ENCODE measurements around the gene JPH4. TPM values are rescaled to one million over a fixed set of nuclear protein-coding genes. Genes with fewer than 3 reads are reported as not detected.

The JPH4 gene
- total RNA-seq, 4 donors from 2014 or later: 0.27 to 0.48 TPM; not detected in 2

- in situ Hi-C loops (cut with MboI; ENCODE audit: low pct_ligation_motif_present in 1 of 4, low pct_unique_long_range_greater_than_20kb in 1 of 4, low sequenced_read_pairs in 3 of 4): loop anchor here in 2 of 4 donors (25.0 kb wide), 1 partner anchor 236 kb away; no protein-coding TSS in a partner anchor
- WGBS, 2 donors (ENCODE audit: low coverage in 1 of 2): 61 to 66% methylated on average over 2 to 5 of the region's 5 CpGs
- no peaks in the 10 kb centered on the region for H3K9me3 ChIP-seq
- DNase-seq: no peak
- H3K27ac ChIP-seq: no peak overlapping the region
- intact Hi-C loops (cut with DNase I; ENCODE audit: low total_unique reads): no loop called here
- H3K27me3 ChIP-seq: peaks cover 46% of the 10 kb centered on the region
- H3K4me1 ChIP-seq: peaks cover 4 to 19% (median 18%) of the 10 kb centered on the region in 4 donors
- no peak overlapping the region for H3K4me3 ChIP-seq
- TF ChIP-seq EP300 (IDR thresholded peaks at IDR 0.05; ENCODE audit: low read depth): no peak
- TF ChIP-seq POLR2A (IDR thresholded peaks at IDR 0.05): no peak
- TF ChIP-seq POLR2AphosphoS5 (IDR thresholded peaks at IDR 0.05): no peak
- no peak for TF ChIP-seq CTCF (IDR thresholded peaks at IDR 0.05)
- H3K36me3 ChIP-seq: no peaks in the 10 kb centered on the region
Observed at GRCh38 chr14:23573384-23574015, 5.1 kb downstream of the JPH4 start.

GRCh38 chr14:23572836-23573235 lies 5.8 kb downstream of the JPH4 start:
- no peaks in the 10 kb centered on the region for H3K9me3 ChIP-seq
- TF ChIP-seq CTCF (IDR thresholded peaks at IDR 0.05) (no peak), POLR2AphosphoS5 (IDR thresholded peaks at IDR 0.05) (no peak), EP300 (IDR thresholded peaks at IDR 0.05; ENCODE audit: low read depth) (no peak), POLR2A (IDR thresholded peaks at IDR 0.05) (no peak)
- WGBS, 2 donors (ENCODE audit: low coverage in 1 of 2): 40 to 48% methylated on average over 2 to 4 of the region's 4 CpGs
- H3K36me3 ChIP-seq: no peaks in the 10 kb centered on the region
- no peak overlapping the region for H3K27ac ChIP-seq
- H3K4me3 ChIP-seq: no peak overlapping the region
- no peak for DNase-seq
- intact Hi-C loops (cut with DNase I; ENCODE audit: low total_unique reads): no loop called here
- H3K27me3 ChIP-seq: peaks cover 40% of the 10 kb centered on the region
- in situ Hi-C loops (cut with MboI; ENCODE audit: low pct_ligation_motif_present in 1 of 4, low pct_unique_long_range_greater_than_20kb in 1 of 4, low sequenced_read_pairs in 3 of 4): loop anchor here in 2 of 4 donors (25.0 kb wide), 1 partner anchor 236 kb away; no protein-coding TSS in a partner anchor
- H3K4me1 ChIP-seq: peaks cover 5 to 26% (median 23%) of the 10 kb centered on the region in 4 donors

- Histone ChIP-seq H3K9me3 (no peaks in the 10 kb centered on the region), H3K27ac (no peak overlapping the region), H3K4me3 (no peak overlapping the region), H3K27me3 (peaks cover 36% of the 10 kb centered on the region), H3K4me1 (peaks cover 8 to 25% (median 23%) of the 10 kb centered on the region in 4 donors), H3K36me3 (no peaks in the 10 kb centered on the region)
- in situ Hi-C loops (cut with MboI; ENCODE audit: low pct_ligation_motif_present in 1 of 4, low pct_unique_long_range_greater_than_20kb in 1 of 4, low sequenced_read_pairs in 3 of 4): loop anchor here in 2 of 4 donors (25.0 kb wide), 1 partner anchor 235 kb away; no protein-coding TSS in a partner anchor
- no peak for TF ChIP-seq POLR2A (IDR thresholded peaks at IDR 0.05)
- TF ChIP-seq POLR2AphosphoS5 (IDR thresholded peaks at IDR 0.05): no peak
- no peak for TF ChIP-seq CTCF (IDR thresholded peaks at IDR 0.05)
- no peak for TF ChIP-seq EP300 (IDR thresholded peaks at IDR 0.05; ENCODE audit: low read depth)
- 68% methylated on average over 4 of the region's 4 CpGs; no CpG with 5 or more reads in 1 of the 2 donors for WGBS, 2 donors (ENCODE audit: low coverage in 1 of 2)
- no peak for DNase-seq
- intact Hi-C loops (cut with DNase I; ENCODE audit: low total_unique reads): no loop called here
Observed at GRCh38 chr14:23572524-23572828, 6.1 kb downstream of the JPH4 start.

- H3K4me3 ChIP-seq: no peak overlapping the region
- intact Hi-C loops (cut with DNase I; ENCODE audit: low total_unique reads) (no loop called here), in situ Hi-C loops (cut with MboI; ENCODE audit: low pct_ligation_motif_present in 1 of 4, low pct_unique_long_range_greater_than_20kb in 1 of 4, low sequenced_read_pairs in 3 of 4) (loop anchor here in 2 of 4 donors (25.0 kb wide), 1 partner anchor 235 kb away; no protein-coding TSS in a partner anchor)
- peaks cover 4 to 22% (median 19%) of the 10 kb centered on the region in 4 donors for H3K4me1 ChIP-seq
- TF ChIP-seq CTCF (IDR thresholded peaks at IDR 0.05): no peak
- TF ChIP-seq POLR2A (IDR thresholded peaks at IDR 0.05): no peak
- H3K36me3 ChIP-seq: no peaks in the 10 kb centered on the region
- no peaks in the 10 kb centered on the region for H3K9me3 ChIP-seq
- H3K27ac ChIP-seq: no peak overlapping the region
- H3K27me3 ChIP-seq: peaks cover 30% of the 10 kb centered on the region
- DNase-seq: no peak
- WGBS, 2 donors (ENCODE audit: low coverage in 1 of 2): 63 to 67% methylated on average over 4 to 14 of the region's 14 CpGs
Observed at GRCh38 chr14:23571701-23572523, 6.7 kb downstream of the JPH4 start.

Measured in transverse colon (tissue), 4 donors.